Stimulated activated CD8-positive, alpha-beta memory T cell treated with anti-CD3 and anti-CD28 coated beads, Interleukin-4, amount 100 ng/mL, for 1 hour (primary cell): ENCODE measurements around the gene GDF15.
"Not testable (repeated sequence)": the region's sequence is repeated elsewhere in the genome, so short reads cannot be mapped to it uniquely, and the experiment has no call there.

Source experiments
- DNase-seq, 2 donors: peaks; one replicate each; pipeline ENCODE4 v3.0.0-alpha.2; 2020; ENCODE audit warnings: low read depth in 2 of 2, low spot score in 1 of 2

The GDF15 gene

DNA sequence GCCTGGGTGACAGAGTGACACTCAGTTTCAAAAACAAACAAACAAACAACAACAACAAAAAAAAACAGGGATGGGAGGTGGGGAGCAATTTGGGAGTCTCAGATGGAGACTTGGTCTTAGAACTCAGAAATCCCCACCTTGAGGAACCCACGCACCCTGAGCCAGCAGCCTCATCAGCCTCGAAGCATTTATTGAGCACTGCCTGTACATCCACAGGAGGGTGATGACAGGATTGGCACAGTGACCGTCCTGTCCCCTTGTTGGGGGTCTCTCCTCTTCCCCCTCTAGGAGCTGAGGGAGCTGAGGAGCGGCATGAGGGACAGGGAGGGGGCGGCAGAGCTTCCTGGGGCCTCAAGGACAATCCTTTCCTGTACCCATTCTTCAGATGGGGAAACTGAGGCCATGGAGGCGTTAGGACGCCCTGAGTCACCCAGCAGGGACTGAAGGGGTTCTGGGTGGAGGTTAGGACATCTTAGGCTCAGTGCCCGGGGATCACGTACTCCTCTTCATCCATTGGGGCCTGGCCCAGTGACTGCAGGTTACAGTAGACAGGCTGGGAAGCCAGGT lies 5.6 kb downstream of the GDF15 start:
- no peak for DNase-seq

DNA sequence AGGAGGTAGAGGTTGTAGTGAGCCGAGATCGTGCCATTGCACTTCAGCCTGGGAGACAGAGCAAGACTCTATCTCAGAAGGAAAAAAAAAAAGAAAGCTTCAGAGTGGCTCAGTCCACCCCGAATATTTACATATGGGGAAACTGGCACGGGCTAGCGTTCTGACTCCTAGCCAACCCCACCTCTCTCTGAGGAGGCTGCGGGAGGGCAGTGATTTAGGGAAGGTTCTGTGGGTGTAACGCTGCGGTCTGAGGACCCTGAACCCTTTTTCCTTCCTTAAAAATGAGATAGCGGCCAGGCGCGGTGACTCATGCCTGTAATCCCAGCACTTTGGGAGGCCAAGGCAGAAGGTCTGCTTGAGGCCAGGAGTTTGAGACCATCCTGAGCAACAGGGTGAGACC lies 6.5 kb downstream of the GDF15 start:
- DNase-seq = no peak

DNA sequence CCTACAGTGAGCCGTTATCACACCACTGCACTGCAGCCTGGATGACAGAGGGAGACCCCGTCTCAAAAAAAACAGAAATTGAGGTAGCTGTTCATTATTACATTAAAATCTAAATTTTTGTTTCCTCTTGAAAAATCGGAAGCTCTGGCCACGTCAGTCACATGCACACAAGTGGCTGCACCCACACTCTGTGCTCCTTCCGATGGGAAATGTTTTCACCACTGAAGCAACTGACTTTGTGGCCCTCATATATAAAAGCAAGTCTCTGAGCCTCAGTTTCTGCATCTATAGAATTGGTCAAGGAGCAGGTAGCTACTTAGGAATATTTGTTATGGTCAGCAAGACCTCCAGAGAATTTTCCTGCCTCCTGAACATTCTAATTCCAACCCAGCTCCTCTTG lies 7.0 kb downstream of the GDF15 start:
- no peak for DNase-seq

- DNase-seq = no peak
Observed at GRCh38 chr19:18393836-18394235, 7.9 kb downstream of the GDF15 start.

- DNase-seq = no peak
Observed at GRCh38 chr19:18396471-18397241, 10.7 kb downstream of the GDF15 start.

DNA sequence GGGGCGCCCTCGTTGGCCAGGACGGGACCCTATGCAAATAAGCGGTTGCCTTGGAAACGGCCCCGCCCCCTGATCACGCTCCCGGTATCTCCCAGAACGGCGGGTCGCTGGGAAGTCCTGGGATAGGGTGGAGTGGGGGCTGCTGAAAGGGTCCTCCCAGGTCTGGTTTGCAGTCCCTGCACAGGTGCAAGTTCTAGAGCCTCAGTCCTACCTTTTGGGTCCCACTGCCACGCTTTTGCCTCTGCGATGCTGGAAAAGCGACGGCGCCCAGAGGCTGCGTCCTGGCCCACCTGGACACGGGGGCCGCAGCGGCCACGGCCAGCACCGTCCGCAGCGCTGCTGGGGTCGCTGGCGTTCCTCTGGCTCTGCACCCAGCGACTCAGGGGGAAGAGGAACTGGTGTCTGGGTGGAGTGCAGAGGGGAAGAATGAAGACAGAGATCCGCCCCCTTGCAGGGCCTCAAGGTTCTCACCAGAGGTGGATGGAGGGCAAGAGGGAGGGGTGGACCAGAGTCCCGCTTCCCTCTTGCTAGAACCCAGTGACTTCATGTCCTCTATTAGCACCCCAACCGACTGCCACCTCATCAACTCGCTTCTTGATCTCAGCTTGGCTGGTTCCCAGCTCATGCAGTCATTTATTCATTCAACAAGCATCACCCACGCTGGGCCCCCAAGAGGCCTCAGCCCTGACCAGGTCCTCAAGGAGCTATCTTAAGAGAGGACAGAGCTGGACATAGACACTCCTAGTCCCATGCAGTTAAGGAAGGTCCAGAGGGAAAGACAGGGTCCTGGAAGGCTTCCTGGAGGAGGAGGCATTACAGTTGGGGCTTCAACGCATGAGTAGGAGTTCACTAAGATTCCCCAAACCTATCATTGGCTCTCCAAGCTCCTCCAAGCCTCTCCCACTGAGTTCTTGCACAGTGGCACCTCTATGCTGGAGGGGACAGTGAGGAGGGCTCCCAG lies 11.6 kb downstream of the GDF15 start, which contains the start of gene LRRC25:
Gene LRRC25, minus strand, starts transcription at position 381 of the 961 bp plus-strand sequence. CDS start 659 bp downstream, outside the sequence.
- no peak for DNase-seq

GRCh38 chr19:18399008-18399407 lies 13.1 kb downstream of the GDF15 start:
- DNase-seq = no peak

DNA sequence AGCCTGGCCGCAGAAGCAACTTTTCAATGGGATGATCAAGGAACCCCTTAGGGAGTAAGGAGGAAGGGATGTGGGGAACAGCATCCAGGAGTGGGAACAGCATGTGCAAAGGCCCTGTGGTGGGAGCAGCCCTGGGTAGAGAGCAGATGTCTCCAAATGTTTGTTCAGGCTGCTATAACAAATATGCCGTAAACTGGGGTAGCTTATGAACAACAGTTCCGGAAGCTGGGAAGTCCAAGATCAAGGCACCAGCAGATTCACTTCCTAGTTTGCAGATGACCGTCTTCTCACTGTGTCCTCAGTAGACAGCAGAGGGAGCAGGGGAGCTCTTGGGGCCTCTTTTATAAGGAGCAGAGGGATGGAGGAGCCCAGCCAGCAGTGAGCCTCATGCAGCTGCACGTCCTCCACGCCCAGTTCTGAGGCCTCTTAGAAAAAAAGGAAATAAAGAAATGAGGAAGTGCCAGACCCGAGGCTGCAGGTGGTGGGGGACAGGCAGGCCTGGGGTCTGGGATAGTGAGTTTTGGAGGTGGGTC lies 15.7 kb downstream of the GDF15 start:
- DNase-seq = no peak

GRCh38 chr19:18402455-18403248 lies 16.7 kb downstream of the GDF15 start:
- not testable (repeated sequence) for DNase-seq

GRCh38 chr19:18405754-18406153 lies 19.8 kb downstream of the GDF15 start:
- DNase-seq = not testable (repeated sequence)

DNA sequence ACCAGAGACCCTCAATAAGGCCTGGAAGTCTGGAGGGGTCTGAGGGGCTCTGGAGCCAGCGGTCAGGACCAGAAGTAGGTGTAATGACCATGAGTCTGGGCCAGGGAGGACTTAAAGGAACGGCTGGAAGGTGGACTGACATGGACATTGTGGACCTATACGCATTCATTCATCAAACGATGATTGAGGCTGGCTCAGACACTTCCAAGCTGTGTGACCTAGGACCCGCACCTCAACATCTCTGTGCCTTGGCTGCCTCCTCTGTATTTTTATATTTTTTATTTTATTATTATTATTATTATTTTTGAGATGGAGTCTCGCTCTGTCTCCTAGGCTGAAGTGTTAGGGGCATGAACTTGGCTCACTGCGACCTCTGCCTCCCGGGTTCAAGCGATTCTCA lies 20.8 kb downstream of the GDF15 start:
- DNase-seq = no peak

GRCh38 chr19:18408053-18408476 lies 22.1 kb downstream of the GDF15 start:
- no peak for DNase-seq

- DNase-seq = no peak
Observed at GRCh38 chr19:18412610-18413239, 26.8 kb downstream of the GDF15 start.

GRCh38 chr19:18414504-18415177 lies 28.7 kb downstream of the GDF15 start:
- DNase-seq = no peak

DNA sequence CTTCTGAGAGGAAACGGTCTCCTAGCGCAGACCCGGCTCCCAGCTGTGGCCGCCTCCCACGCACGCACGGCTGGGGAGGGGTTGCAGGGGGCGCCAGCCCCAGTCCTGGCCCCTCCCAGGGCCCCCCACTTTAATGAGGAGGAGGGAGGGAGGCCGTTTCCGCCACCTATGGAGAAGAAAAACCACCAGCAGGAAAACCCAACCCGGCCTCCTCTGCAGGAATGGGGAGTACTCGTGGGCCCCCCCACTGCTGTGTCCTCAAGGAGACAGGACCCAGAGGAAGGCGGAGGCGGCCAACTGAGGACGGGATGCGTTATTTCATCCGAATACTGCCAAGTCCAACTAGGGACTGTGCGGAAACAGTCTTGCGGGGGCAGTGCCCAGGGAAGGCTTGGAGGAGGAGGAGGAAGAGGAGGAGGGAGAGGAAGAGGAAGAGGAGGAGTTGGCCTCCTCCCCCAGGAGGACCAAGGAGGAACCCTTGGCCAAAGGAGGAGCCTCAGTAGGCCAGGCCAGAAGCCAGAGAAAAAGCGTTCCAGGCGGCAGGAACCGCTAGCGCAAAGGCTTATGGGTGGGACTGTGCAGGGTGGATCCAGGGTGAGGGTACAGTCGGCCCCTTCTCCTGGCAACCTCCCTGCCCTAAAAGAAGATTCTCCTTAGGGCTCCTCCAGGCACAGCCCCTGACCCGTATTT lies 29.4 kb downstream of the GDF15 start:
- no peak for DNase-seq

DNA sequence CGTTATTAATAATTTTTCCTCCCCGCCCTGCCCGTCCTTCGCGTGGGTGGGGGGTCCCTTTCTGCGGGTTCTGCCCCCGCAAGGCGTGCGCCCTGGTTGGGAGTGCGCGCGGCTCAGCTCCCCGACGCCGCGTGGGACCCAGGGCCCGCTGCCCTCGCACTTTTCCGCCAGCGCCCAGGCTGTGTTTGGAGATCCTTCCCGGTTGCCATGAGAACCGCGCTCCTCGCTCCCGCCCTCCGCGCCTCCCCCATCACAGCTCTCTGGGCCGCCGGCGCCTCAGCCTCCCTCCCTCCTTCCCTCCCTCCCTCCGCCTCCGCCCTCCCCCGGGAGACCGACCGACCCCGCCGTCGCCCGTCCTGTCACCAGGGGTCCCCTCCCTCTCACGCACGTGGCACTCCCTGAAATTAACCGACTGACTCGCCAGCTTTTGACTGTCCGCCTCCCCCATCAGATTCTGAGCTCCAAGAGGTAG lies 30.9 kb downstream of the GDF15 start:
- no peak for DNase-seq

DNA sequence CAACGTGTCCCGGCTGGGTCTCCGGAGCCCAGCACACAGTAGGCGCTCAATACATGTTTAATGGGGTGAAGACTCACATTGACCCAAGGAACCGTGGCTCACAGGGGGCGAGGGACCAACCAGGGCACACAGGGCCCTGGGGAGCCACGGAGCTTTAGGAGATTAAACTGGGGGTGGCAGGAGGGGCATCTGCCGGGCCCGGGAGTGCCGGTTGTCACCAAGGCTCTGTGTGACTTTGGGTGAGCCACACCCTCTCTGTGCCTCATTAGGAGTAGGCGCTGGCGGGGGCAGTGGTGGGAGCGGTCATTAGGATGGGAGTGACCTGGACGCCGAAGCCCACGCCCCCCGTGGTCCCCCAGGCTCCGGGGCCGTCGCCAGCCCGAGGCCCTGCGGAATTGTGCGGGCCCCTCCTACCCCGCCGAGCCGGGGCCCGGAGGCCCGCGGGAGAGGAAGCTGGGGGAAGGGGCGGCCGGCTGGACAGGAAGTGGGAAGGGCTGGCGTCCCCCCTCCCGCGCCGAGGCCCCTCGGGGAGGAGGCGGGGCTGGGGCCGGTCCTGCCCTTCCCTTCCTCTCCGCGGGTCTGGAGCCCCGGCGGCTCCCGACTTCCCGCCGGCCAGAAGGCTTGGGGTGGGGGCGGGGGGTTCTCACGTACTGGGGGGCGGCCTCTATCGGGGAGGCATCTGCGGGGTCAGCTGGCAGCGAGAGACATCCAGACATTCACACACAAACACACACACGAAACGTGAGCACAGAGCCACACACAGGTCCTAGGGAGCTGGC lies 31.5 kb downstream of the GDF15 start:
- DNase-seq = no peak

GRCh38 chr19:18418029-18418482 lies 32.1 kb downstream of the GDF15 start:
- no peak for DNase-seq
